Measurements from ENCODE around the gene LDLRAD2. TPM values are rescaled to one million over a fixed set of nuclear protein-coding genes. Genes with fewer than 3 reads are reported as not detected.

LDLRAD2 gene
- total and polyA plus RNA-seq, 7 donors, result 0.04 to 1.7 (median 0.77) TPM; not detected in 3

- TF ChIP-seq, protein P1, sequence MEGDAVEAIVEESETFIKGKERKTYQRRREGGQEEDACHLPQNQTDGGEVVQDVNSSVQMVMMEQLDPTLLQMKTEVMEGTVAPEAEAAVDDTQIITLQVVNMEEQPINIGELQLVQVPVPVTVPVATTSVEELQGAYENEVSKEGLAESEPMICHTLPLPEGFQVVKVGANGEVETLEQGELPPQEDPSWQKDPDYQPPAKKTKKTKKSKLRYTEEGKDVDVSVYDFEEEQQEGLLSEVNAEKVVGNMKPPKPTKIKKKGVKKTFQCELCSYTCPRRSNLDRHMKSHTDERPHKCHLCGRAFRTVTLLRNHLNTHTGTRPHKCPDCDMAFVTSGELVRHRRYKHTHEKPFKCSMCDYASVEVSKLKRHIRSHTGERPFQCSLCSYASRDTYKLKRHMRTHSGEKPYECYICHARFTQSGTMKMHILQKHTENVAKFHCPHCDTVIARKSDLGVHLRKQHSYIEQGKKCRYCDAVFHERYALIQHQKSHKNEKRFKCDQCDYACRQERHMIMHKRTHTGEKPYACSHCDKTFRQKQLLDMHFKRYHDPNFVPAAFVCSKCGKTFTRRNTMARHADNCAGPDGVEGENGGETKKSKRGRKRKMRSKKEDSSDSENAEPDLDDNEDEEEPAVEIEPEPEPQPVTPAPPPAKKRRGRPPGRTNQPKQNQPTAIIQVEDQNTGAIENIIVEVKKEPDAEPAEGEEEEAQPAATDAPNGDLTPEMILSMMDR (IDR thresholded peaks at IDR 0.05), result no peak
- Histone ChIP-seq H3K27ac (no peak overlapping the region), H3K9me3 (peaks cover 9% of the 10 kb centered on the region), H3K4me3 (no peak overlapping the region), H3K27me3 (ENCODE audit: insufficient read depth in 3 of 3, low read length in 2 of 3) (no peaks in the 10 kb centered on the region), H3K4me1 (no peaks in the 10 kb centered on the region), H3K36me3 (ENCODE audit: insufficient read depth in 1 of 2, low read depth in 1 of 2) (peaks cover 12 to 99% of the 10 kb centered on the region in 2 donors)
- DNase-seq, result no peak
- intact Hi-C loops (cut with DNase I), result no loop called here
- WGBS, 3 donors, result 94 to 98% (median 96%) methylated on average over 16 of the region's 16 CpGs
- ATAC-seq, result no peak
Measured at GRCh38 chr1:21834666-21835065, 22.6 kb downstream of the LDLRAD2 start.

- Histone ChIP-seq H3K27ac (no peak overlapping the region), H3K27me3 (ENCODE audit: insufficient read depth in 3 of 3, low read length in 2 of 3) (no peaks in the 10 kb centered on the region), H3K36me3 (ENCODE audit: insufficient read depth in 1 of 2, low read depth in 1 of 2) (peaks cover 12 to 100% of the 10 kb centered on the region in 2 donors), H3K4me1 (no peaks in the 10 kb centered on the region), H3K9me3 (peaks cover 9% of the 10 kb centered on the region), H3K4me3 (no peak overlapping the region)
- WGBS, 3 donors, result 96 to 100% (median 99%) methylated on average over 4 of the region's 4 CpGs
- TF ChIP-seq, protein P1 (IDR thresholded peaks at IDR 0.05), result no peak
- no peak for DNase-seq
- ATAC-seq, result no peak
- intact Hi-C loops (cut with DNase I), result no loop called here
Measured at GRCh38 chr1:21836010-21836409, 23.9 kb downstream of the LDLRAD2 start.

DNA sequence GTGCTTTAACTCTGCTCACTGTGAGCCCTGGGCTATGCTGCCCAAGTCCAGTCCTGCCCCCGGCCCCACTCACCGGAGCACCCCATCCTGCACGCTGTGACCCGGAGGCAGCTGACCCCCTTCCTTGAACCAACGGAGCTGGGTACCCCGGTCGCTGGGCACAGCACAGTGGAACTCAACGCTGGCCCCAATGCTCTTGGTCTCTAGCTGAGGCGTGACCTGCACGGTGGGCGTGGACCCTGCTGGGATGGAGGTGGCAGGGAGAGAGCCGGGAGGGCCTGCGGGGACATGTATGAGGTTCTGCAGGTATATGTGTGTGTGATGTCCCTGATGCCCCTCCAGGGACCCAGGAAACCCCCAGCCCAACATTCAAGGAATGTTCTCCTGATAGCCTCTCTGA, 24.7 kb downstream of the LDLRAD2 start:
- H3K27me3 ChIP-seq (ENCODE audit: insufficient read depth in 3 of 3, low read length in 2 of 3), result no peaks in the 10 kb centered on the region
- no peak overlapping the region for H3K27ac ChIP-seq
- intact Hi-C loops (cut with DNase I), result no loop called here
- 90 to 97% (median 97%) methylated on average over 11 to 13 of the region's 13 CpGs for WGBS, 3 donors
- ATAC-seq (no peak), DNase-seq (no peak)
- no peak overlapping the region for H3K4me3 ChIP-seq
- H3K36me3 ChIP-seq (ENCODE audit: insufficient read depth in 1 of 2, low read depth in 1 of 2), result peaks cover 12 to 100% of the 10 kb centered on the region in 2 donors
- peaks cover 9% of the 10 kb centered on the region for H3K9me3 ChIP-seq
- no peaks in the 10 kb centered on the region for H3K4me1 ChIP-seq
- TF ChIP-seq, protein P1 (IDR thresholded peaks at IDR 0.05), result no peak

- TF ChIP-seq, protein P1 (IDR thresholded peaks at IDR 0.05), result no peak
- Histone ChIP-seq H3K27me3 (ENCODE audit: insufficient read depth in 3 of 3, low read length in 2 of 3) (no peaks in the 10 kb centered on the region), H3K9me3 (peaks cover 9% of the 10 kb centered on the region), H3K4me3 (no peak overlapping the region), H3K27ac (no peak overlapping the region), H3K36me3 (ENCODE audit: insufficient read depth in 1 of 2, low read depth in 1 of 2) (peaks cover 12 to 100% of the 10 kb centered on the region in 2 donors), H3K4me1 (no peaks in the 10 kb centered on the region)
- ATAC-seq (no peak), DNase-seq (no peak)
- 92 to 97% (median 97%) methylated on average over 10 of the region's 10 CpGs for WGBS, 3 donors
- intact Hi-C loops (cut with DNase I), result no loop called here
Measured at GRCh38 chr1:21837476-21837875, 25.4 kb downstream of the LDLRAD2 start.

Measured in psoas muscle (tissue), 8 donors.